Measurements from ENCODE around the gene SS18L1. TPM values are rescaled to one million over a fixed set of nuclear protein-coding genes. Genes with fewer than 3 reads are reported as not detected.

SS18L1 gene
- total RNA-seq, 1 experiment from 2014 or later: 28.1 TPM

- TF ChIP-seq EZH2 (IDR thresholded peaks at IDR 0.05) (no peak), TCF7L2 (IDR thresholded peaks at IDR 0.05; ENCODE audit: borderline replicate concordance, extremely low read depth, insufficient read depth, insufficient read length) (no peak), CTCF (IDR thresholded peaks at IDR 0.05 in 2 of 3, conservative IDR thresholded peaks at IDR 0.05 in 1 of 3; ENCODE audit: borderline replicate concordance in 1 of 3, insufficient read depth in 1 of 3, low read depth in 2 of 3, low read length in 2 of 3) (no peak), ZNF274 (IDR thresholded peaks at IDR 0.05; ENCODE audit: low read depth, low read length) (no peak), ZFX (IDR thresholded peaks at IDR 0.05) (no peak), ATF3 (IDR thresholded peaks at IDR 0.05) (no peak), SRF (IDR thresholded peaks at IDR 0.05; ENCODE audit: low read depth) (no peak), FOSL1 (IDR thresholded peaks at IDR 0.05; ENCODE audit: low read depth) (no peak), EGR1 (IDR thresholded peaks at IDR 0.05; ENCODE audit: low read depth) (no peak), ZBTB33 (IDR thresholded peaks at IDR 0.05; ENCODE audit: extremely low read depth, insufficient replicate concordance, low read length) (no peak), YY1 (IDR thresholded peaks at IDR 0.05; ENCODE audit: extremely low read depth, insufficient replicate concordance, low read depth, low read length) (no peak), EZH2phosphoT487 (IDR thresholded peaks at IDR 0.05; ENCODE audit: borderline replicate concordance) (no peak), REST (IDR thresholded peaks at IDR 0.05; ENCODE audit: low read depth) (no peak), POLR2AphosphoS5 (IDR thresholded peaks at IDR 0.05; ENCODE audit: low read depth, low read length) (no peak), CBX3 (IDR thresholded peaks at IDR 0.05; ENCODE audit: low read depth) (no peak), SP1 (IDR thresholded peaks at IDR 0.05; ENCODE audit: low read depth) (no peak)
- BruUV-seq (replicated peaks): no TSS peak
- RAD21 ChIA-PET (ENCODE audit: low non-redundant PET in 1 of 2, low total read pairs in 2 of 2, uncharacterized antibody in 2 of 2, unreplicated experiment in 2 of 2): no interaction called here
- H3K9me3 ChIP-seq (ENCODE audit: control insufficient read depth in 1 of 2, insufficient read depth in 1 of 2, low read depth in 1 of 2, low read length in 2 of 2): no peaks in the 10 kb centered on the region
- H3K79me2 ChIP-seq (ENCODE audit: insufficient read depth, low read length): peaks cover 59% of the 10 kb centered on the region
- ATAC-seq (no peak), DNase-seq (ENCODE audit: low read depth, low spot score) (no peak)
- peaks cover 47 to 62% of the 10 kb centered on the region in 2 experiments for H3K36me3 ChIP-seq (ENCODE audit: control insufficient read depth in 1 of 2, insufficient read depth in 2 of 2, low read length in 2 of 2)
- H4K20me1 ChIP-seq (ENCODE audit: insufficient read depth): peaks cover 25% of the 10 kb centered on the region; the same call in 1 of the 2 replicates
- H3K27me3 ChIP-seq (ENCODE audit: insufficient read depth, low read length): no peaks in the 10 kb centered on the region
- intact Hi-C loops (cut with micrococcal nuclease): loop anchor here (1.0 kb wide), 1 partner anchor 126 kb away; no protein-coding TSS in a partner anchor
- H3K4me3 ChIP-seq (replicated peaks in 1 of 2; ENCODE audit: low read depth in 1 of 2, low read length in 2 of 2): no peak overlapping the region
- POLR2A ChIA-PET: no interaction called here
- H3K4me1 ChIP-seq (ENCODE audit: control insufficient read depth in 1 of 2, insufficient read depth in 2 of 2, low read length in 2 of 2): peaks cover 7 to 11% of the 10 kb centered on the region in 2 experiments
- no peak overlapping the region for H2AFZ ChIP-seq (ENCODE audit: low read depth, low read length, poor library complexity, severe bottlenecking)
- peak overlapping the region; percentile 2 for H3K27ac ChIP-seq (ENCODE audit: low read depth, low read length)
- H3K9ac ChIP-seq (ENCODE audit: low read length): no peak overlapping the region
- no peak overlapping the region for H3K4me2 ChIP-seq (ENCODE audit: low read length)
- H3K9me2 ChIP-seq (ENCODE audit: insufficient read depth): no peaks in the 10 kb centered on the region
- CTCF ChIA-PET: interaction anchor here (1.5 kb wide), 1 partner anchor 9 kb away, joined by 4 read pairs; no protein-coding TSS in a partner anchor
Observed at GRCh38 chr20:62137478-62138203, 5.9 kb upstream of the SS18L1 start.

All from HCT116 (cell line).